Gastroesophageal sphincter (tissue), 3 donors: Measurements from ENCODE around the gene EXOC4.

Source experiments
- EP300 ChIP-seq: sonication (generic); formaldehyde crosslinking; IDR thresholded peaks from one replicate; pipeline ENCODE4 v1.6.1; 2017; ENCODE audit warnings: antibody characterized with exemption, mild to moderate bottlenecking
- POLR2A ChIP-seq, 2 donors: fragments of 450-650 bp; IDR thresholded peaks; one replicate each; pipeline ENCODE4 v1.6.1; 2017; ENCODE audit warnings: antibody characterized with exemption in 2 of 2, mild to moderate bottlenecking in 2 of 2, moderate library complexity in 1 of 2
- POLR2AphosphoS5 ChIP-seq: sonication (generic); formaldehyde crosslinking; IDR thresholded peaks from one replicate; pipeline ENCODE4 v1.6.1; 2017; ENCODE audit warnings: antibody characterized with exemption
- TF ChIP-seq, protein P1 (sequence below), 4 experiments: fragments of 200-600 bp in 2 of 4; fragments of 450-650 bp in 2 of 4; sonication (generic) in 1 of 4; IDR thresholded peaks; one replicate each; pipeline ENCODE4 v1.5.1; 2017 to 2019; ENCODE audit warnings: antibody characterized with exemption in 4 of 4, mild to moderate bottlenecking in 2 of 4, moderate library complexity in 2 of 4

DNA sequence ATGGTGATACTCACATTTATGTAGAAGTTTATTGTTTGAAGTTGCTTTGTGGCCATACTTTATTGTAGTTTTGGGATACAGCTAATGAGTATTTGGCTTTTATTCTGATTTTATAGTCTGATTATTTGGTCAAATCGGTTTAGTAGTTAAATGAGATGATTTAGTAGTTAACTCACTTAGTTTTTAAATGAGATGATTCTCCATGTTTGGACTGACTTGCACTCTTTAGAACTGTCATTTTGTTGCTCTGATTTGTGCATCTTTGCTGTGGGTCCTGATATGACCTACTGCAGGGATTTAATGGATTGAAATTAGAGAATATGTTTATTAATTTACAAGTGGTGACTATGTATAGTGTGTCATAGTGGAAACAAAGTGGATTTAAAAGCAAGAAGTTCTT lies 44.2 kb downstream of the EXOC4 start:
- TF ChIP-seq, protein P1, sequence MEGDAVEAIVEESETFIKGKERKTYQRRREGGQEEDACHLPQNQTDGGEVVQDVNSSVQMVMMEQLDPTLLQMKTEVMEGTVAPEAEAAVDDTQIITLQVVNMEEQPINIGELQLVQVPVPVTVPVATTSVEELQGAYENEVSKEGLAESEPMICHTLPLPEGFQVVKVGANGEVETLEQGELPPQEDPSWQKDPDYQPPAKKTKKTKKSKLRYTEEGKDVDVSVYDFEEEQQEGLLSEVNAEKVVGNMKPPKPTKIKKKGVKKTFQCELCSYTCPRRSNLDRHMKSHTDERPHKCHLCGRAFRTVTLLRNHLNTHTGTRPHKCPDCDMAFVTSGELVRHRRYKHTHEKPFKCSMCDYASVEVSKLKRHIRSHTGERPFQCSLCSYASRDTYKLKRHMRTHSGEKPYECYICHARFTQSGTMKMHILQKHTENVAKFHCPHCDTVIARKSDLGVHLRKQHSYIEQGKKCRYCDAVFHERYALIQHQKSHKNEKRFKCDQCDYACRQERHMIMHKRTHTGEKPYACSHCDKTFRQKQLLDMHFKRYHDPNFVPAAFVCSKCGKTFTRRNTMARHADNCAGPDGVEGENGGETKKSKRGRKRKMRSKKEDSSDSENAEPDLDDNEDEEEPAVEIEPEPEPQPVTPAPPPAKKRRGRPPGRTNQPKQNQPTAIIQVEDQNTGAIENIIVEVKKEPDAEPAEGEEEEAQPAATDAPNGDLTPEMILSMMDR (IDR thresholded peaks at IDR 0.05), result no peak
- TF ChIP-seq POLR2AphosphoS5, result no peak
- no peak for TF ChIP-seq EP300
- no peak for TF ChIP-seq POLR2A (IDR thresholded peaks at IDR 0.05)
